Measurements from ENCODE around the gene CUL5. TPM values are rescaled to one million over a fixed set of nuclear protein-coding genes. Genes with fewer than 3 reads are reported as not detected.
A peak's percentile ranks its signal among the peaks of the same experiment; 100 is the strongest.

Gene CUL5
- polyA plus RNA-seq, 1 of the 3 experiments (the other 2 are of a cell fraction), result 8.0 TPM

GRCh38 chr11:107969219-107969618 lies 39.5 kb upstream of the CUL5 start:
- Histone ChIP-seq H3K4me2 (no peak overlapping the region), H2AFZ (ENCODE audit: low read depth) (no peak overlapping the region), H3K27ac (ENCODE audit: low read depth in 2 of 2, low read length in 1 of 2) (no peak overlapping the region), H3K9me3 (no peaks in the 10 kb centered on the region), H4K20me1 (ENCODE audit: insufficient read depth) (no peaks in the 10 kb centered on the region), H3F3A (replicated peaks; ENCODE audit: insufficient read depth) (no peaks in the 10 kb centered on the region), H3K9me2 (no peaks in the 10 kb centered on the region), H3K4me3 (ENCODE audit: low read depth in 2 of 2, low read length in 1 of 2) (no peak overlapping the region), H3K79me2 (ENCODE audit: insufficient read depth) (no peaks in the 10 kb centered on the region), H3K27me3 (ENCODE audit: insufficient read depth) (no peaks in the 10 kb centered on the region), H3K4me1 (ENCODE audit: control insufficient read depth in 1 of 2, insufficient read depth in 2 of 2, low read depth in 1 of 2, low read length in 1 of 2) (no peaks in the 10 kb centered on the region), H3K36me3 (replicated peaks in 1 of 2; ENCODE audit: control insufficient read depth in 1 of 2, insufficient read depth in 2 of 2, low read length in 1 of 2) (no peaks in the 10 kb centered on the region), H3K9ac (no peak overlapping the region)
- TF ChIP-seq PBX3 (IDR thresholded peaks at IDR 0.05) (no peak), RAD21 (IDR thresholded peaks at IDR 0.05; ENCODE audit: low read length) (no peak), REST (IDR thresholded peaks at IDR 0.05; ENCODE audit: low read depth, low read length) (no peak), ELF1 (IDR thresholded peaks at IDR 0.05) (no peak), FOSL2 (IDR thresholded peaks at IDR 0.05; ENCODE audit: borderline replicate concordance, low read depth) (no peak), USF1 (IDR thresholded peaks at IDR 0.05; ENCODE audit: borderline replicate concordance, low read depth) (no peak), SIN3A (IDR thresholded peaks at IDR 0.05; ENCODE audit: borderline replicate concordance, low read depth, low read length) (no peak), RXRA (IDR thresholded peaks at IDR 0.05; ENCODE audit: borderline replicate concordance, low read depth) (no peak)
- DNase-seq, result peak; percentile 30
- POLR2A ChIA-PET, result no interaction called here
- CTCF ChIA-PET, result interaction anchor here (1.0 kb wide), 1 partner anchor 13 kb away, joined by 3 read pairs; no protein-coding TSS in a partner anchor

GRCh38 chr11:107970049-107970448 lies 38.6 kb upstream of the CUL5 start:
- H3K4me3 ChIP-seq (ENCODE audit: low read depth in 2 of 2, low read length in 1 of 2), result no peak overlapping the region
- H3K27me3 ChIP-seq (ENCODE audit: insufficient read depth), result no peaks in the 10 kb centered on the region
- H4K20me1 ChIP-seq (ENCODE audit: insufficient read depth), result no peaks in the 10 kb centered on the region
- CTCF ChIA-PET, result interaction anchor here (0.8 kb wide), 1 partner anchor 25 kb away, joined by 3 read pairs; no protein-coding TSS in a partner anchor
- DNase-seq, result no peak
- no peak overlapping the region for H3K27ac ChIP-seq (ENCODE audit: low read depth in 2 of 2, low read length in 1 of 2)
- H3K4me1 ChIP-seq (ENCODE audit: control insufficient read depth in 1 of 2, insufficient read depth in 2 of 2, low read depth in 1 of 2, low read length in 1 of 2), result no peaks in the 10 kb centered on the region
- H2AFZ ChIP-seq (ENCODE audit: low read depth), result no peak overlapping the region
- TF ChIP-seq FOSL2 (IDR thresholded peaks at IDR 0.05; ENCODE audit: borderline replicate concordance, low read depth) (no peak), SIN3A (IDR thresholded peaks at IDR 0.05; ENCODE audit: borderline replicate concordance, low read depth, low read length) (no peak), MEF2A (IDR thresholded peaks at IDR 0.05; ENCODE audit: borderline replicate concordance, low read depth) (no peak), USF2 (IDR thresholded peaks at IDR 0.05; ENCODE audit: borderline replicate concordance, low read depth, low read length) (no peak), JUND (IDR thresholded peaks at IDR 0.05) (no peak), FOXJ3 (CRISPR knock-in tag; IDR thresholded peaks at IDR 0.05) (no peak), TCF12 (IDR thresholded peaks at IDR 0.05) (no peak)
- POLR2A ChIA-PET, result no interaction called here
- no peaks in the 10 kb centered on the region for H3K36me3 ChIP-seq (replicated peaks in 1 of 2; ENCODE audit: control insufficient read depth in 1 of 2, insufficient read depth in 2 of 2, low read length in 1 of 2)
- no peaks in the 10 kb centered on the region for H3K79me2 ChIP-seq (ENCODE audit: insufficient read depth)
- no peak overlapping the region for H3K9ac ChIP-seq
- no peak overlapping the region for H3K4me2 ChIP-seq
- no peaks in the 10 kb centered on the region for H3K9me3 ChIP-seq
- 79% methylated on average over 5 of the region's 5 CpGs for WGBS (ENCODE audit: low lambda C conversion rate)
- H3K9me2 ChIP-seq, result no peaks in the 10 kb centered on the region
- H3F3A ChIP-seq (replicated peaks; ENCODE audit: insufficient read depth), result no peaks in the 10 kb centered on the region
